ENCODE data around the gene DDX1.

The DDX1 gene

GRCh38 chr2:15642011-15642814 lies 50.5 kb downstream of the DDX1 start:
- in situ Hi-C loops (cut with HindIII; ENCODE audit: low sequenced_read_pairs): loop anchor here (25.0 kb wide), 1 partner anchor 845 kb away; no protein-coding TSS in a partner anchor

DNA sequence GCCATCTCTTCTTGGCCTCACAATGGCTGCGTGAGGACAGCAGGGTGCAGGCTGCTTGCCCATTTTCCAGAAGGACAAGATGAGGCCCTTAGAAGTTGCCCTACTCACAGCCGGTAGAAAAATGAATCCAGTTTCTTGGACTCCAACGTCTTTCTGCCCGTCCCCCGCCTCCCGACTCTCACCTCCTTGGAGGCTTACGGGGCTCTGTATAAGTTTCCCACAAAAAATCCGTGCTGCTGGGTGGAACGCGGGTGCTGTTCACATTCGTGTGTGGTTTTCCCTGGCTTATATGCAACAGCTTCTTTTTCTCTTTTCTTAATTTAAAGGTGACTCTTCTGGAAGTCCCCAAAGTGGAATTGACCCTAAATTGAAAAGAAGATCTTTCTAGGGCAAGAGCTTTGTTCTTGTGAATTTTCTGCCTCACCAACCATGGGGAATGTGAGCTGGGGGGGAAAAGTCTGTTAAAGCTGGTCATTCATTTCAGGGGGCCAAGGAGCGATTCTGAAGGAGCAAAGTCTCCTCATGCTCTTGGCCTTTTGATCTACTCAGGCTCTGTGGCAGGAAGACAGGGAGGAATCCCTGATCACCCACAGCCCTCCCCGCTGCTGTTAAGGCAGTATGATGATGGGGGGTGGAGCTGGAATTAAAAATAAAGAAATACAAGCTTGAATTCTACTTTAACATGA lies 51.3 kb downstream of the DDX1 start:
- in situ Hi-C loops (cut with HindIII; ENCODE audit: low sequenced_read_pairs): loop anchor here (25.0 kb wide), 1 partner anchor 844 kb away; no protein-coding TSS in a partner anchor

DNA sequence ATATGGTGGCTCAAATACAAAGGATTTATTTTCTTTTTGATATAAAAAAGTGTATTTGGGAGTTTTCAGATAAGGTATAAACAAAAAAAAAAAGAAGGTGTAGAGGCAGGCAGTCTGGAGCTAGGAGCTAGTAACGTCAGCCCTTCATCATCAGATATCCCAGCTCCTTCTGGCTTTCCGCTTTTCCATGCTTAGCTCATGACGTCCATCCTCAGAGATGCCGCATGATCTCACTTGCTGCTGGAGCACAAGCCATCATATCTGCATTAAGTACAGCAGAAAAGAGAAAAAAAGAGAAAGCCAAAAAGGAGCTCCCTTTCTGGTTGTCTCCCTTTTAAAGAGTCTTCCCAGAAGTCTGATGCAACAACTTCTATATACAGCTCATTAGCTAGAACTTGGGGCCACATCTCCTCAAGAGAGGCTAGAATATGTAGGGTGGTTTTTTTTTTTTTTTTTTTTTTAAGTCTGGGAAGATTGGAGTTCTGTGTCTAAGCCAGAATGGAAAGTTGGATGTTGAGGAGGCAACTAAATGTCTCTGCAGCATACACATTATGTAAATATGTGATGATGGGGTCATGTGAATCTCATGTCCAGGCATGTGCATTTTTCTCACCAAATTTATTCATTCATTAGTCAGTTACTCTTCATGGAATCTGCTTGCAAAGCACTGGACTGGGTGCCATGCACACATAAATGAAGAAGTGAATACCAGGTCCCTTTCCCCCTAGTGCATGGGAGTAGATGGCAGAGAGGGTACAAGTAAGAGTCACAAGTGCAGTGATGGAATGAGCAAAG lies 52.3 kb downstream of the DDX1 start:
- in situ Hi-C loops (cut with HindIII; ENCODE audit: low sequenced_read_pairs): loop anchor here (25.0 kb wide), 1 partner anchor 843 kb away; no protein-coding TSS in a partner anchor

DNA sequence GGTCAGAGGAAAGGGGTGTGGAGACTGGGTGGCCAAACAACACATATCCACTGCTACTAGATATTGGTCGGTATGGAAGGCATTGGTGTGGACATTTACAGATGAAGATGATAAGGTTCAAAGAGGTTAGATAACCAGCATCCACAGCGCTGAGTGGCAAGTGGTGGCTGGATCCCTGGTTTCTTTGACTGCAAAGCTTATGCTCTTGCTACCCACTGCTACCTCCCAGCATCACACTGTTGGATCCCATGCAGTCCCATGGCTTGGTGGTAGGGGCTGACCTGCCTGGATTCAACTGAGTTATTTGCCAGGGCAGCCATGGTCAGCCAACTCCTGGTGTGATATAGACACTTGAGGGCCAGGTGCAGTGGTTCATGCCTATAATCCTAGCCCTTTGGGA lies 53.6 kb downstream of the DDX1 start:
- in situ Hi-C loops (cut with HindIII; ENCODE audit: low sequenced_read_pairs): loop anchor here (25.0 kb wide), 1 partner anchor 842 kb away; no protein-coding TSS in a partner anchor

GRCh38 chr2:15645720-15646385 lies 54.2 kb downstream of the DDX1 start:
- in situ Hi-C loops (cut with HindIII; ENCODE audit: low sequenced_read_pairs): loop anchor here (25.0 kb wide), 1 partner anchor 841 kb away; no protein-coding TSS in a partner anchor

GRCh38 chr2:15646661-15647060 lies 55.0 kb downstream of the DDX1 start:
- in situ Hi-C loops (cut with HindIII; ENCODE audit: low sequenced_read_pairs): loop anchor here (25.0 kb wide), 1 partner anchor 841 kb away; no protein-coding TSS in a partner anchor

- in situ Hi-C loops (cut with HindIII; ENCODE audit: low sequenced_read_pairs): loop anchor here (25.0 kb wide), 1 partner anchor 839 kb away; no protein-coding TSS in a partner anchor
These were observed 56.2 kb downstream of the DDX1 start for GRCh38 chr2:15647622-15648590.

DNA sequence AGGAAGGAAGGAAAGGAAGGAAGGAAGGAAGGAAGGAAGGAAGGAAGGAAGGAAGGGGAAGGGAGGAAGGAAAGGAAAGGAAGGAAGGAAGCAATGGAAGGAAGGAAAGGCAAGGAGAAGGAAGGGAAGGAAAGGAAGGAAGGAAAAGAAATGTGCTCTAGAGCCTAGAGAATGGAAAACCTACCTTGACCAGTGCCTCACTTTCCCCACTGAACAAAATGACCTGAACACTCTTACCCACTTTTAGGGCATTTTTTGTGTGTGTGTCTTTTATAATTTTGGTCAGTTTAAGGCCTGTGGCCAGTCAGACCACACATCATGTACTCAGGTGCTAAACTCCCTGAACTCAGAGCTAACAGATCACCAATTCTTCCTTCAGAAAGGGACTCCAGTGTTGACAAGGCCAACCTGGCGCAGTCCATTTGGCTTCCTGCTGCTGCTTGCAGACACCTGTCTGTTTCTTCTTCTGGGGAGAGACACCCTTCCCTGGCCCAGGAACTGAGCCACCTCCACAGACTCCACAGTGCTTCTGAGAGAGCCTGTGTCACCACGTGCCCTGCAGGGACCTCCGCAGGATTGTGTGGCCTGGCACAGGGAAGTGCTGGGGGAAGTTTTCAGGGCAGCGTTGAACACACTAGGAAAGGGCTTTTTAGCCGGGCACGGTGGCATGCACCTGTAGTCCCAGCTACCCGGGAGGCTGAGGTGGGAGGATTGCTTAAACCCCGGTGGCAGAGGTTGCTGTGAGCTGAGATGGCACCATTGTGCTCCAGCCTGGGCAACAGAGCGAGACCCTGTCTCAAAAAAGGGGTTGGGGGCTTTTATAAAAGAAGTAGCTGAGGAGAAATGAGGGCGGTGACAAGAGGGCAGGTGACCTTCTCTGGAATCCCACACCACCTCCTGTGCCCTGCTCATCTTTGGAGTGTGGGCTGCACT lies 57.2 kb downstream of the DDX1 start:
- in situ Hi-C loops (cut with HindIII; ENCODE audit: low sequenced_read_pairs): loop anchor here (25.0 kb wide), 1 partner anchor 838 kb away; no protein-coding TSS in a partner anchor

DNA sequence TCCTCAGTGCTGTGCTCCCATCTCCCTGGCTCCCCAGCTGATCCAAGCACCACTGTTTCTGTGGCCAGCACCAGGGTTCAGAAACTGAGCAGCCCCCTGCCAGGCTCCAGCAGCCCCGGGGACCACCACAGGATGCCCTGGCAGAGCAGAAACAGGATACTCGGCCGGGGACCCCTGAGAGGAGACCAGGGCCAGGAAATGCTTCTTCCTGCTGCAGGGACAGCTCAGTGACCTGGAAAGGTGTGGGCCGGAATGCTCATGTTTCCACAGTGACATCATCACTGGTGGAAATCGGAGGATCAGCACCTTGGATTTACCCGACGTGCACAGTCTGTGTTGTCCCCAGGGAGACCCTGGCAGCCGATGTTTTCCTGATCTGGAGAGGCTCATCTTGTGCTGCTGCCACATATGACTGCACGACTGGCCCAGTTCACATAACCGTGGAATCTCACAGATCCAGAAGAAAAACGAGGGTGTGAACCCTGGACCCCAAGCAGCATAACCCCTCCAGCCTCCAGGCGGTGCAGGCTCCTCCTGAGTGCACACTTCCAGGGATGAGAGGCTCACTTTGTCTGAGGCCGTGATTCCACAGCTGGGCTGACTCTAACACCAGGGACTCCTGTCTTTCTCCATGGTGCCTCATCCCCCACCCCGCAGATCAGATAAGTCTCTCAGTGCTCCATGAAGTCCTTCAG lies 58.0 kb downstream of the DDX1 start:
- in situ Hi-C loops (cut with HindIII; ENCODE audit: low sequenced_read_pairs): loop anchor here (25.0 kb wide), 1 partner anchor 838 kb away; no protein-coding TSS in a partner anchor

GRCh38 chr2:15650616-15651366 lies 59.1 kb downstream of the DDX1 start:
- in situ Hi-C loops (cut with HindIII; ENCODE audit: low sequenced_read_pairs): no loop called here

- in situ Hi-C loops (cut with HindIII; ENCODE audit: low sequenced_read_pairs): no loop called here
These were observed 59.7 kb downstream of the DDX1 start for GRCh38 chr2:15651367-15651727.

GRCh38 chr2:15652252-15652651 lies 60.6 kb downstream of the DDX1 start:
- in situ Hi-C loops (cut with HindIII; ENCODE audit: low sequenced_read_pairs): no loop called here

- in situ Hi-C loops (cut with HindIII; ENCODE audit: low sequenced_read_pairs): no loop called here
These were observed 61.1 kb downstream of the DDX1 start for GRCh38 chr2:15652801-15653200.

GRCh38 chr2:15653806-15654726 lies 62.4 kb downstream of the DDX1 start:
- in situ Hi-C loops (cut with HindIII; ENCODE audit: low sequenced_read_pairs): no loop called here

GRCh38 chr2:15654727-15655073 lies 63.0 kb downstream of the DDX1 start:
- in situ Hi-C loops (cut with HindIII; ENCODE audit: low sequenced_read_pairs): no loop called here
